GM19239 (cell line): ENCODE data around the gene ZBTB45.
"Not testable (repeated sequence)": the region's sequence is repeated elsewhere in the genome, so short reads cannot be mapped to it uniquely, and the experiment has no call there.

Source experiments
- DNase-seq: peaks from one replicate; pipeline ENCODE4 v3.0.0; 2011; ENCODE audit warnings: low spot score; ENCODE audit not compliant: insufficient read length
- FAIRE-seq: peaks from 2 replicates; lab custom pipeline; 2011; peaks lifted over from hg19 to GRCh38; lab: Jason Lieb, UNC

The ZBTB45 gene

GRCh38 chr19:58513213-58513693, 6.4 kb downstream of the ZBTB45 start:
- no peak for FAIRE-seq

GRCh38 chr19:58511353-58512208, 8.0 kb downstream of the ZBTB45 start, which contains the start of gene SLC27A5:
Gene SLC27A5, minus strand, starts transcription at chr19:58511992. Its CDS starts 37 bp downstream, at chr19:58511955.
- no peak for FAIRE-seq
- DNase-seq = no peak

More at GRCh38 chr19:58513213-58513693, 6.4 kb downstream of the ZBTB45 start:
- DNase-seq = no peak

- FAIRE-seq (no peak), DNase-seq (no peak)
Measured at GRCh38 chr19:58510084-58510862, 9.3 kb downstream of the ZBTB45 start.

- DNase-seq (no peak), FAIRE-seq (no peak)
Measured at GRCh38 chr19:58509731-58510083, 9.9 kb downstream of the ZBTB45 start.

- FAIRE-seq = not testable (repeated sequence)
Measured at GRCh38 chr19:58507602-58508223, 11.9 kb downstream of the ZBTB45 start.

GRCh38 chr19:58500242-58500641, 19.4 kb downstream of the ZBTB45 start:
- FAIRE-seq = no peak
- DNase-seq = no peak

More at GRCh38 chr19:58507602-58508223, 11.9 kb downstream of the ZBTB45 start:
- not testable (repeated sequence) for DNase-seq

- FAIRE-seq (peak; percentile 95), DNase-seq (peak; percentile 94)
Measured at GRCh38 chr19:58499021-58499927, 20.3 kb downstream of the ZBTB45 start.

- DNase-seq (no peak), FAIRE-seq (no peak)
Measured at GRCh38 chr19:58498316-58499020, 21.1 kb downstream of the ZBTB45 start.

- no peak for FAIRE-seq
- no peak for DNase-seq
Measured at GRCh38 chr19:58497634-58498170, 21.9 kb downstream of the ZBTB45 start.

GRCh38 chr19:58492265-58492664, 27.3 kb downstream of the ZBTB45 start:
- no peak for DNase-seq
- FAIRE-seq = no peak

- FAIRE-seq (no peak), DNase-seq (no peak)
Measured at GRCh38 chr19:58491393-58491792, 28.2 kb downstream of the ZBTB45 start.

GRCh38 chr19:58484349-58484748, 35.3 kb downstream of the ZBTB45 start:
- not testable (repeated sequence) for FAIRE-seq, DNase-seq

GRCh38 chr19:58483776-58484175, 35.8 kb downstream of the ZBTB45 start:
- DNase-seq = no peak
- FAIRE-seq = no peak

GRCh38 chr19:58482372-58482771, 37.2 kb downstream of the ZBTB45 start:
- no peak for FAIRE-seq
- no peak for DNase-seq

GRCh38 chr19:58480831-58481230, 38.8 kb downstream of the ZBTB45 start:
- DNase-seq = no peak
- no peak for FAIRE-seq

- DNase-seq (no peak), FAIRE-seq (no peak)
Measured at GRCh38 chr19:58480481-58480830, 39.2 kb downstream of the ZBTB45 start.

GRCh38 chr19:58479736-58480480, 39.7 kb downstream of the ZBTB45 start:
- no peak for DNase-seq

GRCh38 chr19:58479303-58479702, 40.3 kb downstream of the ZBTB45 start:
- FAIRE-seq = no peak
- DNase-seq = no peak

More at GRCh38 chr19:58479736-58480480, 39.7 kb downstream of the ZBTB45 start:
- no peak for FAIRE-seq
